GM12865 (cell line): Measurements from ENCODE around the gene CNTN2.

Experiments used
- DNase-seq: peaks from one replicate; pipeline ENCODE4 v3.0.0; 2010; ENCODE audit warnings: low read depth
- H3K4me3 ChIP-seq: 2 replicates; pipeline ENCODE4 v1.5.1; 2011; ENCODE audit warnings: mild to moderate bottlenecking, low read depth, low read length, control low read depth
- TF ChIP-seq, protein P1 (sequence below): IDR thresholded peaks from 2 replicates; pipeline ENCODE4 v1.5.1; 2011; ENCODE audit warnings: low read length, control low read depth, low read depth, inconsistent platforms; ENCODE audit not compliant: insufficient read depth; ENCODE audit errors: missing control alignments

The CNTN2 gene

DNA sequence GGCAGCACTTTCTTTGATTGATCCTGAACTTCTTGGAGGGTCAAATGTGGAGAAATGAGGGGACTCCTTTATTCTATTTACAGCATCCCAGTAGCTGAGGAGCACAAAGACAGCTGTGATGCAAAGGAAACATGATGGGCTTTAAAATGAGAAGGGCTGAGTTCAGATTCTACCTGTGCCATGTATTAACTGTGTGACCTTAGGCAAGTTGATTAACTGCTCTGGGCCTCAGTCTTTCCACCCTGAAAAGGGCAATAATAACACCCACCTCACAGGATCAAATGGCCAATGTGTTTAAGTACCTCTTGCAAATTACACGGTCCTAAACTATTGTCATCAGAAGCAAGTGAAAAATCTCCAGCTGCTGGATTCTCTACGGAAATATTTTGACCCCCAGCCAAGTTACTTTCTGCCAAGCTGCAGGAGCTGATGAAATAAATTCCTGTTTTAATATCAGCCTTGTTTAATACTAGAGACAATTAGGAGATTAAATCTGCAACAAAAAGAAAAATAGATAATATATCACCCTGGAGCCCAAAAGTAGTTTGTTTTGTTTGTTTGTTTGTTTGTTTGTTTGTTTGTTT lies 25.5 kb downstream of the CNTN2 start:
- no peak for DNase-seq
- TF ChIP-seq, protein P1, sequence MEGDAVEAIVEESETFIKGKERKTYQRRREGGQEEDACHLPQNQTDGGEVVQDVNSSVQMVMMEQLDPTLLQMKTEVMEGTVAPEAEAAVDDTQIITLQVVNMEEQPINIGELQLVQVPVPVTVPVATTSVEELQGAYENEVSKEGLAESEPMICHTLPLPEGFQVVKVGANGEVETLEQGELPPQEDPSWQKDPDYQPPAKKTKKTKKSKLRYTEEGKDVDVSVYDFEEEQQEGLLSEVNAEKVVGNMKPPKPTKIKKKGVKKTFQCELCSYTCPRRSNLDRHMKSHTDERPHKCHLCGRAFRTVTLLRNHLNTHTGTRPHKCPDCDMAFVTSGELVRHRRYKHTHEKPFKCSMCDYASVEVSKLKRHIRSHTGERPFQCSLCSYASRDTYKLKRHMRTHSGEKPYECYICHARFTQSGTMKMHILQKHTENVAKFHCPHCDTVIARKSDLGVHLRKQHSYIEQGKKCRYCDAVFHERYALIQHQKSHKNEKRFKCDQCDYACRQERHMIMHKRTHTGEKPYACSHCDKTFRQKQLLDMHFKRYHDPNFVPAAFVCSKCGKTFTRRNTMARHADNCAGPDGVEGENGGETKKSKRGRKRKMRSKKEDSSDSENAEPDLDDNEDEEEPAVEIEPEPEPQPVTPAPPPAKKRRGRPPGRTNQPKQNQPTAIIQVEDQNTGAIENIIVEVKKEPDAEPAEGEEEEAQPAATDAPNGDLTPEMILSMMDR, result no peak
- H3K4me3 ChIP-seq, result no peak overlapping the region

DNA sequence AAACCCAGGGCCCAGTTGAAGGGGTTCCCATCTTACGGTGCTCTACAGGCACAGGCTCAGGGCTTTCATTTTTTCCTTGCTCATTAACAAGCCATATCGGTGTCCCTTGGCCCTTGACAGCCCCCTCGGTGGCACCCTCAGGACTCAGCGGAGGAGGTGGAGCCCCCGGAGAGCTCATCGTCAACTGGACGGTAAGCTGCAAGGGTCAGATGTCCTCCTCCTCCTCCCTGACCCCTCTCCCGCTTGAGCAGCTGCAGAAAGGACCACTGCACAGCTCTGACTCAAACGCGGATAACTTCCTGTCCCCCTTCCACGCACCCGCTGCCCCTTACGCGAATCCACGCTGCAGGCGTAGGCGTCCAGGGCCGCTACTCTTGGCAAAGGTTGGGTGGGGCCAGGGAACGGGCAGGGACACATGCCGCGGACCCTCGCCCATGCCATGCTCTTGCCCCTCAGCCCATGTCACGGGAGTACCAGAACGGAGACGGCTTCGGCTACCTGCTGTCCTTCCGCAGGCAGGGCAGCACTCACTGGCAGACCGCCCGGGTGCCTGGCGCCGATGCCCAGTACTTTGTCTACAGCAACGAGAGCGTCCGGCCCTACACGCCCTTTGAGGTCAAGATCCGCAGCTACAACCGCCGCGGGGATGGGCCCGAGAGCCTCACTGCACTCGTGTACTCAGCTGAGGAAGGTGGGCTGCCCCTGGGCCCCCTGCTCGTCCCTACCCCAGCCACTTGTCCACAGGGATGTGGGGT lies 26.5 kb downstream of the CNTN2 start:
- DNase-seq, result no peak
- TF ChIP-seq, protein P1, result no peak
- no peak overlapping the region for H3K4me3 ChIP-seq

DNA sequence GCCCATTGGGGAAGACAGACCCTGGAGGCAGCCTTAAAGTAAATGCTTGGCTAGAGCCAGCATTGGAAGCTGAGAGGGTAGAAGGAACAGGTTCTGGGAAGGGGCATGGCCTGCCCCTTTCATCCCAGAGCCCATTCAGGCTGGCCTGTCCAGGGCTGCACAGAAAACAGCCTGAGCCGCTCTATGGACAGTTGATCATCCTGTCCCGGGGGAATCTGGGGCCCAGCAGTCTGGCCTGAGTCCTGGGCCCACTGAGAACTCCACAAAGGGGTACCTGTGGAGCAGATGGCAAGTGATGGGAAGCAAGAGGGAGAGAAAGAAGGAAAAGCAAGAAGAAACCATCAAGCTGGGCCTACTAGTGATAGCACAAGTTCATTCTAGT lies 28.0 kb downstream of the CNTN2 start:
- TF ChIP-seq, protein P1, result no peak
- H3K4me3 ChIP-seq, result no peak overlapping the region
- no peak for DNase-seq

DNA sequence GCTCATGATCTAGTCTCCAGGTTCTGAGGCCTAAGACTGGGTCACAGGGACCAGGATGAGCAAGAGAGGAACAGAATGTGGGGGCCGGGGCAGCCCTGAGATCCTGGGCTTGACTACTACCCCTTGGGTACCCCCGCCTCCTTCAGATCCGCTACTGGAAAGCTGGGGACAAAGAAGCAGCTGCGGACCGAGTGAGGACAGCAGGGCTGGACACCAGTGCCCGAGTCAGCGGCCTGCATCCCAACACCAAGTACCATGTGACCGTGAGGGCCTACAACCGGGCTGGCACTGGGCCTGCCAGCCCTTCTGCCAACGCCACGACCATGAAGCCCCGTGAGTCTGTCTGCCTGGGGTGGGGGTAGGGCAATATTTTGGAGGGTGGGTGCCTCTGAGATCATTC lies 28.8 kb downstream of the CNTN2 start:
- no peak for DNase-seq
- no peak overlapping the region for H3K4me3 ChIP-seq
- TF ChIP-seq, protein P1, result no peak

DNA sequence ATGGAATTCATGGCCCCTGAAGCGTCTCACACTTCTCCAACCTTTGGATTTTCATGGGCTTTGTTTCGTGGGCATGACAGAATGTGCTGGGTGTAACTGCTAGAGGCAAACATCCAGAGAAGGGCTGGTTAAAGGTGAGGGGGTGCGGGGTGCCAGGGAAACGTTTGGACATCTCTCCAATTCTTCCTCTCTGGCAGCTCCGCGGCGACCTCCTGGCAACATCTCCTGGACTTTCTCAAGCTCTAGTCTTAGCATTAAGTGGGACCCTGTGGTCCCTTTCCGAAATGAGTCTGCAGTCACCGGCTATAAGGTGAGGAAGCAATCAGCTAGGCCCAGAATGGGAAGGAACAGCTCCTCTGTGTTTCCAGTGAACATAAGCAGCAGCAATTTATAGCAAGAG lies 29.3 kb downstream of the CNTN2 start:
- DNase-seq, result no peak
- TF ChIP-seq, protein P1, result no peak
- no peak overlapping the region for H3K4me3 ChIP-seq

DNA sequence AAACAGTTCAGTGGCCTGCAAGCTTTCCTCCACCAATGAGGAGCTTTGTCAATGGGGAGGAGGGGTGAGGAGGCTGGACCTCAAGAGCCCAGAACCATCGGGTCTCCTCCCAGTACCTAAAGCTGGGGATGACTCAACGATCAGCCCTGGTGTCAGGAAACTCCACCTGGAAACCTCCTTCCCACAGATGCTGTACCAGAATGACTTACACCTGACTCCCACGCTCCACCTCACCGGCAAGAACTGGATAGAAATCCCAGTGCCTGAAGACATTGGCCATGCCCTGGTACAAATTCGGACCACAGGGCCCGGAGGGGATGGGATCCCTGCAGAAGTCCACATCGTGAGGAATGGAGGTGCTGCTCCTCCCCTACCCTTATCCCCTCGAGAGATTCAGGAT lies 29.9 kb downstream of the CNTN2 start:
- no peak for DNase-seq
- H3K4me3 ChIP-seq, result no peak overlapping the region
- TF ChIP-seq, protein P1, result no peak

DNA sequence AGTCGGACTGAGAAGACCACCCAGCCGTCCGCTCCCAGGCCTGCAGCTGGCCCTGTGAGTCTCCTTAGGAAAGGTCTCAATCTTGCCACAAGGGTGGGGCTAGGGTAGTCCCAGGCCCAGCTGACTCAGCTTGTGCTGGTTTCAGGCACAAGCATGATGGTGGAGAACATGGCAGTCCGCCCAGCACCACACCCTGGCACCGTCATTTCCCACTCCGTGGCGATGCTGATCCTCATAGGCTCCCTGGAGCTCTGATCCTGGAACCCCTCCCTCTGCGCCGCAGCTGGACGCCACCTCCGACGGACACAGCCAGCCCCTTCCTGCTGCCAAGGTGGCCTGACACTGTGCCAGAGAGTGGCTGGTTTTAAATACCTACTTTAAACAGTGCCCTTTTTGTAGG lies 30.5 kb downstream of the CNTN2 start:
- no peak overlapping the region for H3K4me3 ChIP-seq
- TF ChIP-seq, protein P1, result no peak
- DNase-seq, result no peak
